Activated CD8-positive, alpha-beta memory T cell treated with anti-CD3 and anti-CD28 coated beads for 36 hours (primary cell): ENCODE data around the gene PLD3. TPM values are rescaled to one million over a fixed set of nuclear protein-coding genes. Genes with fewer than 3 reads are reported as not detected.

Experiments used
- CTCF ChIA-PET: fragments of 350-600 bp; sonication (Branson Sonifier 250); formaldehyde crosslinking; loops from one replicate; lab custom pipeline; 2021; ENCODE audit warnings: antibody characterized with exemption; lab: Charles Lee
- POLR2A ChIA-PET: fragments of 350-600 bp; sonication (Branson Sonifier 250); formaldehyde crosslinking; loops from one replicate; lab custom pipeline; 2021; ENCODE audit warnings: antibody characterized with exemption; lab: Charles Lee
- total RNA-seq, 2 experiments: library from RNA; stranded (reverse); gene quantifications; one replicate each; pipeline ENCODE4 v1.2.3, GENCODE V29; 2021

PLD3 gene
- total RNA-seq, 2 experiments from 2014 or later: 48.0 to 50.4 TPM

DNA sequence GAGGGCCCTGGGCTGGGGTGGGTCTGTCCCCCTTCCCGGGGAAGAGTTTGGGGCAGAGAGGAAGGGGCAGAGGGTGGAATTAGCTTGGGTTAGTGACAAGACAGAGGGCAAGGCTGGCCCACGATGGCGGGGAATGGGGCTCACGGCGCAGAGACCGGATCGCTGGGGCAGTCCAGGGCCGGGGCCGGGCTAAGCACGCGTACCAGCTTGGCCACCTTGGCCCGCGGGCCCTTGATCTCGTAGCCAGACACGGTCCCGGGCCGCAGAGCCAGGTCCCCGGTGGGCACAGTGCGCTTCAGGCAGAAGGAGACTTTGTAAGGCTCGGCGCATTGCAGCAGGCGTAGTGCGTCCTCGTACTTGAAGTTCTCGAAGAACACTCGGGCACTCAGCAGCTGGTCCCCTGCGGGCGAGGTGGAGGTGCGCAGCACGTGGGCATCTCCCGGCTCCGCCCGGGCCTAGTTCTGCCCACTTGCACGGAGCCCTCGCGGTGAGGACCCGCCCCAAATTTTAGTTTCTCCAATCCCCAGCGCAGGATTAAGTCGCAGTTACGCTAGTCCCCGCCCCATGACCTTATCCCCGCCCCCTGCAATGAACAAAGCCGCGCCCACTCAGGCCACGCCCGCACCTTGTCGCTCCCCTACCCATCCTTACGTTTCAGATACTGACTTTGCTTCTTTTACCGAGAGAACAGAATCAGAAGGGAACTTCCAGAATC lies 50.1 kb downstream of the PLD3 start:
- CTCF ChIA-PET: no interaction called here
- POLR2A ChIA-PET: no interaction called here

DNA sequence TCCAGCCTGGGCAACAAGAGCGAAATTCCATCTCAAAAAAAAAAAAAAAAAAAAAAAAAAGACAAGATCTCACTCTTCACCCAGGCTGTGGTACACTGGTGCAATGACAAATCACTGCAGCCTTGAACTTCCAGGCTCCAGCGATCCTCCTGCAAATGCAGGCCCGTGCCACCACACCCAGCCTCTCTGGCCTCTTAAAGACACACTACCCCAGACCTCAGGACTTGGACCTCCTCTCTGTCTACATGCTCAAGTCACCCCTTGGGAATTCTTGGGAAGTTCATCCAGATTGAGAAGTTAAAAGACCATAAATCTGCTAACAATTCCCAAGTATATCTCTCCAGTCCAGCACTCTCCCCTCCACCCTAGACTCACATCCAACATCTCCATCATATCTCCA lies 52.1 kb downstream of the PLD3 start:
- POLR2A ChIA-PET: interaction anchor here (0.7 kb wide), 1 partner anchor 20 kb away, joined by 12 read pairs; no protein-coding TSS in a partner anchor
- CTCF ChIA-PET: no interaction called here

- ChIA-PET CTCF (interaction anchor here (0.7 to 3.5 kb wide), 7 partner anchors 13 to 288 kb away, joined by 3 to 18 read pairs (median 3); partner anchors contain the start of gene SERTAD1), POLR2A (interaction anchor here (0.5 to 1.0 kb wide), 4 partner anchors 40 to 1436 kb away, joined by 3 to 6 read pairs (median 3); partner anchors contain the start of gene SERTAD3)
Measured at GRCh38 chr19:40403262-40403984, 54.9 kb downstream of the PLD3 start.

DNA sequence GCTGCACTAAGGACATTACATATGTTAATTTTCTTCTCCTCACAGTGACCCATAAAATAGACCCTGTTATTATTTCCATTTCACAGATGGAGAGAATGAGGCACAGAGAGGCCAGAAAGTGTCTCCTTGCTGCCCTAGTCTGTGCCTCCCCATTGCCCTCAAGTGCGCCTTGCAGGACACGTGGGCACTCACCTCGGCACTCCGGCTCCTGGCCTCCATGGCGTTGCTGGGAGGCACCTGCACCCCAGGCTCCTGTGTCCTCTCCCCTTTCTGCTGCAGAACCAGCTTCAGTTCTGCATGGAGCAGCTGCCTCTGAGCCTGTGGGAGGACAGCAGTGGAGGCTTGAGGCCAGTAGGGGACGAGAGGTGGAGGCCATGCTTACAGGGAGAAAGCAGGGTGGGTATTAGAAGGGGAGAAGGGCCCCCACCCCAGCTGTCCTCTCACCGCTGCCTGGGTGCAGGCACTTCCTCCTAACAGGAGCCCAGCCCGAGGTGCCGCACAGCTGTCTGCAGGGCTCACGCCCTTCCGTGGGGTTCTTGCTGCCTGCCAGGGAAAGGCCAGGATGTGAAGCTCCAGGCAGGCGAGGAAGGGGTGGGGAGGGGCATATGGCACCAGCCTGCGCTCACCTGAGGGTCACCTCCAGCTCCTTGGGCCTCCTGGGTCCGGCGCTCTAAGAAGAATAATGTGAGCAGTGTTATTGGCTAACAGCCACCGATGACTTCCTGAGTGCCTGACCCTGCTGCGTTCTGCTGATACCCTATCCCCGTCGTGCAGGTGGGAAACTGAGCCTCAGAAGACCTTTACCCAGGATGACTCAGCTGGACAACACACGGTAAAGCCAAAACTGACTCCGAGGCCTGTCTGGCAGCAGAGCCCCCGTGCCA lies 59.5 kb downstream of the PLD3 start:
- ChIA-PET CTCF (interaction anchor here (0.9 to 2.8 kb wide), 3 partner anchors 13 to 103 kb away, joined by 3 to 12 read pairs (median 4); no protein-coding TSS in a partner anchor), POLR2A (interaction anchor here (0.6 kb wide), 1 partner anchor 213 kb away, joined by 3 read pairs; no protein-coding TSS in a partner anchor)

DNA sequence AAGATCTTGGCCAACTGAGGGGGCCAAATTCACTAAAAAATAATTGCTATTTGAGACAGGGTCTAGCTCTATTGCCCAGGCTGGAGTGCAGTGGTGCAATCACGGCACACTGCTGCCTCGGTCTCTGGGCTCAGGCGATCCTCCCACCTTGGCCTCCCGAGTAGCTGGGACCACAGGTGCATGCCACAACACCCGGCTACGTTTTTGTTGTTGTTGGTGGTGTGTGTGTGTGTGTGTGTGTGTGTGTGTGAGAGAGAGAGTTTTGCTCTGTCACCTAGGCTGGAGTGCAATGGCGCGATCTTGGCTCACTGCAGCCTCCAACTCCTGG lies 60.1 kb downstream of the PLD3 start:
- POLR2A ChIA-PET: interaction anchor here (0.6 kb wide), 1 partner anchor 212 kb away, joined by 3 read pairs; no protein-coding TSS in a partner anchor
- CTCF ChIA-PET: interaction anchor here (0.9 kb wide), 1 partner anchor 23 kb away, joined by 3 read pairs; no protein-coding TSS in a partner anchor

DNA sequence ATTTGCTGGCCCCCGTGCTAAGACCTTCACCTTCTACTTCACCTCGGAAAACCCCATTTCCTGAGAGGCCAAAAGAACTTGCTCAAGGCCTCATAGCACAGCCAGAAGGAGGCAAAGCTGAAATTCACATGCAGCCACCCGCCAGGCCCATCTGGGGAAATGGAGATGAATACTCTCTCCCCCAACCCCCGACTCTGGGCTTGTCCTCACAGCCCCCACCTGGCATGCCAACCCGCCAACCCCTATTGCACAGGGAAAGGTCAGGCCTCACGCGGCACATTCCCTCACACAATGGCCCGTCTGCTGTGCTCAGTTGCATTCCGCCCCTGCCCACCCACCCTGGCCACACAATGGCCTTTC lies 61.5 kb downstream of the PLD3 start:
- ChIA-PET CTCF (interaction anchor here (1.2 kb wide), 1 partner anchor 189 kb away, joined by 4 read pairs; no protein-coding TSS in a partner anchor), POLR2A (no interaction called here)

DNA sequence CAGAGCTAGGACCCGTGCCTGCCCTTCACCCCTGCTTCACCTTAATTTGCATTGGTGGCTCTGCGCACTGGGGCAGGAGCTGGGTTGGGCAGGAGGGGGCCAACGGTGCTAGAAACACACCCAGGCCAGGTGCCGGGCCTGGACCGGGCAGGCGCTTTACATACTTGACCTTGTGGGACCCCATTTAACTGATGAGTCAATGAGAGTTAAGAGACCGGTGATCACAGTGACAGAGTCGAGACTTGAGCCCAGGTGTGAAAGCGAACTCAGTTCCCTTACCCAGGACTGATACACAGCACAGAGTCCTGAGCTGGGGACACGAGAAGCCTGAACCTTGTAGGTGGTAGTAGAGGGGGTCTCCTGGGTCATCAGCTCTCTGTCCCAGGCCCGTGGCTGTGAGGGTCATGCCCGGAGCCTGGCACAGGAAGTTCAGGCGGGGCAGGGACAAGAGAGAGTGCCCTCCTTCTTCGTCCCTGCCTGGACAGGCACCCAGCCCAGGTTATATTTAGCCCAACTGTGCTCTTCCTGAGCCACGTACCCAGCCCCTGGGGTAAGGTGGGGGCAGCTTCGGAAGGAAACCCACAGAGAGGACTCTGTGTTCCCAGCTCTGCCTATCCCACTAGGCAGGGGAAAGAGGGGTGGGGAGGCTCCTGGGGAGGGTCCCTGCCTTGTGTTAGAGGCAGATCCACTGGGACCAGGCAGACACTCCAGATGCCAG lies 62.8 kb downstream of the PLD3 start:
- POLR2A ChIA-PET: no interaction called here
- CTCF ChIA-PET: interaction anchor here (1.2 to 2.7 kb wide), 2 partner anchors 9 to 188 kb away, joined by 4 to 16 read pairs; no protein-coding TSS in a partner anchor

GRCh38 chr19:40411958-40412499 lies 63.5 kb downstream of the PLD3 start:
- ChIA-PET CTCF (interaction anchor here (2.7 kb wide), 1 partner anchor 8 kb away, joined by 16 read pairs; no protein-coding TSS in a partner anchor), POLR2A (no interaction called here)

- ChIA-PET CTCF (interaction anchor here (2.7 kb wide), 1 partner anchor 7 kb away, joined by 16 read pairs; no protein-coding TSS in a partner anchor), POLR2A (interaction anchor here (0.6 kb wide), 1 partner anchor 262 kb away, joined by 4 read pairs; no protein-coding TSS in a partner anchor)
Measured at GRCh38 chr19:40412866-40413265, 64.4 kb downstream of the PLD3 start.

- CTCF ChIA-PET: no interaction called here
- POLR2A ChIA-PET: no interaction called here
Measured at GRCh38 chr19:40413291-40413845, 64.9 kb downstream of the PLD3 start, which contains the start of gene PRX. TSS of gene PRX (minus strand) at chr19:40413378. CDS start at chr19:40407932, 5,446 bp downstream.

- ChIA-PET POLR2A (interaction anchor here (0.5 kb wide), 1 partner anchor 224 kb away, joined by 7 read pairs; no protein-coding TSS in a partner anchor), CTCF (interaction anchor here (0.6 kb wide), 1 partner anchor 1077 kb away, joined by 4 read pairs; no protein-coding TSS in a partner anchor)
Measured at GRCh38 chr19:40414542-40415535, 66.3 kb downstream of the PLD3 start.

DNA sequence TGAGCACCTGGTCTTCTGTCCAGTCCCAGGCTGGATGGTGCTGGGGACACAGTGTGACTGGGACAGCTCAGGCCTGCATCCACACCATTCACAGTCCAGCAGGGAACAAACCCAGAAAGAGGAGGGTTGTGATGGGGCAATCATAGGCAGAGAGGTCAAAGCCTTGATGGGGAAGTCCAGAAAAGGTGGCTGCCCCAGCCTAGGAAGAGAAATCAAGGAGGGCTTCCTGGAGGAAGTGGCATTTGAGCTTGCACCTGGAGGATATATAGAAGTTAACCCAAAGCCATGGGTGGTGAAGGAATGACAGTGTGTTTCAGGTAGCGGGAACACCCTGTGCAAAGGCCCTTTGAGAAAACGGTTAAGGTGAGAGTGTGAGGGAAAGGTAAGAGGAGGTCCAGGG lies 67.3 kb downstream of the PLD3 start:
- ChIA-PET POLR2A (interaction anchor here (0.5 kb wide), 1 partner anchor 223 kb away, joined by 7 read pairs; no protein-coding TSS in a partner anchor), CTCF (interaction anchor here (0.8 kb wide), 1 partner anchor 111 kb away, joined by 3 read pairs; no protein-coding TSS in a partner anchor)

- CTCF ChIA-PET: interaction anchor here (0.6 to 1.3 kb wide), 2 partner anchors 14 to 209 kb away, joined by 3 read pairs; no protein-coding TSS in a partner anchor
- POLR2A ChIA-PET: interaction anchor here (0.6 kb wide), 1 partner anchor 67 kb away, joined by 6 read pairs; no protein-coding TSS in a partner anchor
Measured at GRCh38 chr19:40416918-40417642, 68.6 kb downstream of the PLD3 start.

DNA sequence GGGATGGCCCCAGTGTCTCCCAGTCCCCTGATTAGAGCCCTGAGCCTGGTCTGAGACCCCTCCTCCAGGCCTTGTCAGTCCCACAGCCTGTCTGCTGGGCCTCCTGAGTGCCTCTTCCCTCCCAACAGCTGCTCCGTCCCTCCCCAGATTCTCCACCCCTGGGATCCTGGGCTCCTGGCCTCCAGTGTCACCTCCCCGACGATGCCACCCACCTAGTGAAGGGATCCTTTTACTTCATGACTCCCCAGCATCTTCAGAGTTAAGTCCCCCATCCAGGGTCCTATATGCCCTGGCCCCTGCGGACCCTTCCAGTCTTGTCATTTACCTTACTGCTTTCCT lies 69.1 kb downstream of the PLD3 start:
- CTCF ChIA-PET: interaction anchor here (0.6 to 1.3 kb wide), 2 partner anchors 14 to 209 kb away, joined by 3 read pairs; no protein-coding TSS in a partner anchor
- POLR2A ChIA-PET: interaction anchor here (0.6 kb wide), 1 partner anchor 68 kb away, joined by 6 read pairs; no protein-coding TSS in a partner anchor

- POLR2A ChIA-PET: no interaction called here
- CTCF ChIA-PET: interaction anchor here (1.3 kb wide), 2 partner anchors 14 to 15 kb away, joined by 3 read pairs; no protein-coding TSS in a partner anchor
Measured at GRCh38 chr19:40418040-40418439, 69.5 kb downstream of the PLD3 start.
